Neural cell (in vitro differentiated cells): Measurements from ENCODE around the gene CD300C.

Source experiments
- CTCF ChIP-seq: fragments of 450-650 bp; IDR thresholded peaks from 2 replicates; pipeline ENCODE4 v1.5.1; 2014; ENCODE audit warnings: antibody characterized with exemption, mild to moderate bottlenecking, moderate library complexity; ENCODE audit not compliant: poor library complexity, severe bottlenecking
- EP300 ChIP-seq: fragments of 450-650 bp; conservative IDR thresholded peaks from 2 replicates; pipeline ENCODE4 v1.6.1; 2014; ENCODE audit warnings: antibody characterized with exemption, mild to moderate bottlenecking, moderate library complexity; ENCODE audit not compliant: poor library complexity, severe bottlenecking
- EZH2 ChIP-seq: fragments of 200-600, 300-800 bp; shearing (Covaris generic), sonication (generic); IDR thresholded peaks from 2 replicates; pipeline ENCODE4 v1.6.1; 2014; ENCODE audit warnings: antibody characterized with exemption, low read length, borderline replicate concordance, mild to moderate bottlenecking; ENCODE audit not compliant: insufficient read depth, poor library complexity, severe bottlenecking
- POLR2AphosphoS5 ChIP-seq: IDR thresholded peaks from 2 replicates; pipeline ENCODE4 v1.6.1; 2012
- REST ChIP-seq: IDR thresholded peaks from 2 replicates; pipeline ENCODE4 v1.6.1; 2012; ENCODE audit warnings: borderline replicate concordance
- TAF1 ChIP-seq: IDR thresholded peaks from 2 replicates; pipeline ENCODE4 v1.6.1; 2012; ENCODE audit warnings: low read depth

- TF ChIP-seq CTCF = no peak
- no peak for TF ChIP-seq TAF1
- no peak for TF ChIP-seq EP300
- no peak for TF ChIP-seq EZH2
- TF ChIP-seq POLR2AphosphoS5 = no peak
- no peak for TF ChIP-seq REST
Measured at GRCh38 chr17:74525781-74526288, 20.1 kb downstream of the CD300C start.
